ENCODE measurements around the gene GP9.

GRCh38 chr3:129014148-129014547 is 46.4 kb upstream of the GP9 start:
- TF ChIP-seq CTCF (IDR thresholded peaks at IDR 0.05) (no peak), POLR2A (IDR thresholded peaks at IDR 0.05) (no peak)

Data from vagina (tissue), 2 donors.